ENCODE data around the gene FBXL15.

The FBXL15 gene

DNA sequence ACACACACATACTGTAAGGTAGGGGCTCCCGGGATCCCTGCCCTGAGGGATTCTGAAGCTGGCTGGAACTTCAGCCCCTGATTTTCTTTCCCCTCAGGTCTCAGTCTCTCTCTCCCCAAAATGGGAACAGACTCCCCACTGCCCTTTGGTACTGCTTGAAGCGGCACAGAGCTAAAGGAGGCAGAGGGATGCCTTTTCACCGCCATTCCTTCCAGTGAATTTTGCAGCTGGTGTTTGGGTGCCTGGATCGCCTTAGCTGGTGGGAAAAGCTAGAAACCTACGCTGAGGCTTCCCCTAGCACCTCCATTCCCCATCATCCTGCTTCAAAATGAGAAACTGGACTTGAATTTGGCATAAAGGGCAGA is 14.5 kb downstream of the FBXL15 start:
- Histone ChIP-seq H3K9me3 (ENCODE audit: control insufficient read depth in 1 of 2, low read length in 2 of 2) (no peaks in the 10 kb centered on the region), H3K4me3 (ENCODE audit: low read depth in 1 of 2, low read length in 2 of 2) (no peak overlapping the region), H3K4me1 (ENCODE audit: control insufficient read depth in 1 of 2, insufficient read depth in 2 of 2, low read length in 2 of 2) (peaks cover 11 to 13% of the 10 kb centered on the region in 2 donors), H3K27me3 (ENCODE audit: low read depth, low read length) (no peaks in the 10 kb centered on the region), H3K27ac (ENCODE audit: low read length) (peak overlapping the region; percentile 75), H3K36me3 (ENCODE audit: control insufficient read depth in 1 of 2, insufficient read depth in 2 of 2, low read length in 2 of 2) (no peaks in the 10 kb centered on the region)

DNA sequence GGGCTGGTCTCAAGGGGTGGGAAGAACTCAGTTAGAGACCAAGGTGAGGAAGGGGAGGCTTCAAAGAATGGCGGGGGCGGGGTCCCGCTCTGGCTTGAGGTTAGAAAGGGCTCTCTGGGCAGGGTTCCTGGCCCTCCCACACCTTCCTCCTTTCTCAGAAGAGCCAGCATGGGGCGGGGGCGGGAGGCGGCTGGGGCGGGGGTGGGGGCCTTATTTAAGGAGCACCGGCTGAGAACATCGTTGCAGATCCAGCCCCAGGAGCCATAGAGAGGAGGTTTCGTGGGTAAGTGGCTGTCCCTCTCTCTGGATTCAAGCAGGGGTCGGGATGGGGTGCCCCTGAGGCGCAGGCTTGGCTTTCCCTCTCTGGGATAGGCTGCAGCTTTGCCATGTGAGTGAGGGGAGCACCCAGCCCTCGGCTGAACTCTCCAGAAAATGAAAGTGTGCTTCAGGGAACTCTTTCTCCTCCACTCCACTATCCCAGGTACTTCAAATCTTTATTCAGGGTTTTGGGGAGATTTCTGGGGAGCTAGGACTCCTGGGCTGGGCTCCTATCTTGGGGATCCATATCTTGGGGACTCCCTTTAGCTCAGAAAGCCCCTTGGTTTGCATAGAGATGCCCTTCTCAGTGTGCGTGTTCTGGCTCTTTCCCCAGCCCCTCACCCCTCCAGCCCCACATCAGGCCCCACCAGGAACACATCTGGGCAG is 15.0 kb downstream of the FBXL15 start:
- no peaks in the 10 kb centered on the region for H3K36me3 ChIP-seq (ENCODE audit: control insufficient read depth in 1 of 2, insufficient read depth in 2 of 2, low read length in 2 of 2)
- H3K27me3 ChIP-seq (ENCODE audit: low read depth, low read length): no peaks in the 10 kb centered on the region
- H3K4me3 ChIP-seq (ENCODE audit: low read depth in 1 of 2, low read length in 2 of 2): peak overlapping the region; percentile 37 to 45
- no peaks in the 10 kb centered on the region for H3K9me3 ChIP-seq (ENCODE audit: control insufficient read depth in 1 of 2, low read length in 2 of 2)
- peak overlapping the region; percentile 75 for H3K27ac ChIP-seq (ENCODE audit: low read length)
- H3K4me1 ChIP-seq (ENCODE audit: control insufficient read depth in 1 of 2, insufficient read depth in 2 of 2, low read length in 2 of 2): peaks cover 11 to 13% of the 10 kb centered on the region in 2 donors

DNA sequence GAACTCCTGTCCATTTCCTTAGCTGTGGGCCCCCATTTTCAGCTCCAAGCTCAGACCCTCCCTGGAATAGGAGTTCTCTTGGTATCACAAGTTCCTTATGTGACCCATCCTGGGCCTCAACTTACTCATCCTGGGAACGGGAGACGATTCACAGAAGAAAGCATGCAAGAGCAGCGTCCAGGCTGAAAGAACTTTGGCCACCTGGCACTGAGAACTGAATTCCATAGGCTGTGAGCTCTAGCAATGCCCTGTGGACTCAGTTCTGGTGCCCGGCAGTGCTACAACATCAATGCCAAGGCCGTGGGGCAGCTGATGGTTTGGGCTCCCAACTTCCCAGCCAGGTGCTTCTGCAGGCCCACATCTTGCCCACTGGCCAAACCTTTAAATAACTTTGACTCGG is 15.7 kb downstream of the FBXL15 start:
- H3K36me3 ChIP-seq (ENCODE audit: control insufficient read depth in 1 of 2, insufficient read depth in 2 of 2, low read length in 2 of 2): no peaks in the 10 kb centered on the region
- H3K27ac ChIP-seq (ENCODE audit: low read length): no peak overlapping the region
- H3K4me1 ChIP-seq (ENCODE audit: control insufficient read depth in 1 of 2, insufficient read depth in 2 of 2, low read length in 2 of 2): peaks cover 10% of the 10 kb centered on the region in 2 donors
- peak overlapping the region; percentile 37 to 45 for H3K4me3 ChIP-seq (ENCODE audit: low read depth in 1 of 2, low read length in 2 of 2)
- H3K9me3 ChIP-seq (ENCODE audit: control insufficient read depth in 1 of 2, low read length in 2 of 2): no peaks in the 10 kb centered on the region
- no peaks in the 10 kb centered on the region for H3K27me3 ChIP-seq (ENCODE audit: low read depth, low read length)

DNA sequence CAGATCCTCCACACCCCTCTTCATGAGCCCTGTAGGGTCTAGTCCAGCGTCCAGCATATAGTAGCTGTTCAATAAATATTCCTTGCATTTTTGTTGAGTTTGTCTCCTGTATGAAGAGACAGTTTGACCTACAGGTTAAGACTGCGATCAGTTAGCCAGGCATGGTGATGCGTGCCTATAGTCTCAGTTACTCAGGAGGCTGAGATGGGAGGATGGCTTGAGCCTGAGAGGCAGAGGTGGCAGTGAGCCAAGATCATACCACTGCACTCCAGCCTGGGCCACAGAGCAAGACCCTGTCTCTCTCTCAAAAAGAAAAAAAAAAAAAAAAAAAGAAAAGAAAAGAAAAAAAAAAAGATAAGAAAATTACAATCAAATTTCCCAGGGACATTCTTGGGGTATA is 16.9 kb downstream of the FBXL15 start:
- H3K4me3 ChIP-seq (ENCODE audit: low read depth in 1 of 2, low read length in 2 of 2): no peak overlapping the region
- H3K27me3 ChIP-seq (ENCODE audit: low read depth, low read length): no peaks in the 10 kb centered on the region
- H3K4me1 ChIP-seq (ENCODE audit: control insufficient read depth in 1 of 2, insufficient read depth in 2 of 2, low read length in 2 of 2): peaks cover 0 to 5% of the 10 kb centered on the region in 2 donors

DNA sequence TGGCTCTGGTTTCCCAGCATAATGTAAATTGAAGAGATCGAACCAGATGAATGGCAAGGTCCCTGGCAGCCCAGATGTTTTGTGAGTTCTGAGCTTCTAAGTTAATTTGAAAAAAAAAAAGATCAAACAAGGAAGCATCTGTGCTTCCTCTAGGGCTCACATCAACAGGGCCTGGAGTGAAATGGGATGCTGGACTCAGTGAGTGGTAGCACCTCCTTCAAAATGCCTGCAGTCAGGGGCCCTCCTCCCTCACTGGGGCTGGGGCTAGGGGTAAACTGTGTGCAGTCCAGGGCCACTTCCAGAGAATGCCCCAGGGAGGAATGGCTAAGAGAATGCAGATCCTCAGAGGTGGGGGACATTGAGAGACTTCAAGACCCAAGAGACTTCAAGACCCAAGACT is 17.7 kb downstream of the FBXL15 start:
- Histone ChIP-seq H3K27me3 (ENCODE audit: low read depth, low read length) (no peaks in the 10 kb centered on the region), H3K9me3 (ENCODE audit: control insufficient read depth in 1 of 2, low read length in 2 of 2) (no peaks in the 10 kb centered on the region), H3K4me1 (ENCODE audit: control insufficient read depth in 1 of 2, insufficient read depth in 2 of 2, low read length in 2 of 2) (peaks cover 0 to 5% of the 10 kb centered on the region in 2 donors), H3K36me3 (ENCODE audit: control insufficient read depth in 1 of 2, insufficient read depth in 2 of 2, low read length in 2 of 2) (no peaks in the 10 kb centered on the region), H3K4me3 (ENCODE audit: low read depth in 1 of 2, low read length in 2 of 2) (no peak overlapping the region), H3K27ac (ENCODE audit: low read length) (no peak overlapping the region)

More for the DNA sequence above, 16.9 kb downstream of the FBXL15 start:
- Histone ChIP-seq H3K36me3 (ENCODE audit: control insufficient read depth in 1 of 2, insufficient read depth in 2 of 2, low read length in 2 of 2) (no peaks in the 10 kb centered on the region), H3K9me3 (ENCODE audit: control insufficient read depth in 1 of 2, low read length in 2 of 2) (no peaks in the 10 kb centered on the region), H3K27ac (ENCODE audit: low read length) (no peak overlapping the region)

DNA sequence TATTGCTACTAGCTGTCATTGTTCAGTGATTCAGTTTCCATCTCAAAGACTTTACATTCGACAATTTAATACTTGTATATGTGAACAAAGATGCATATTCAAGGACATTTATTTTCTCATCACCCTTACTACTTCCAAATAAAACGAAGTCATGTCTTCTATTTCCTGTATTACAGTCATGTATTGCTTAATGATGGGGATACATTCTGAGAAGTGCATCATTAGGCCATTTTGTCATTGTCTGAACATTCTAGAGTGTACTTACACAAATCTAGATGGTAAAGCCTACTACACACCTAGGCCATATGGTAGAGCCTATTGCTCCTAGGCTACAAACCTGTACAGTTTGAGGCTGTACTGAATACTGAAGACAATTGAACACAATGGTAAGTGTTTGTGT is 24.2 kb downstream of the FBXL15 start:
- no peaks in the 10 kb centered on the region for H3K9me3 ChIP-seq (ENCODE audit: control insufficient read depth in 1 of 2, low read length in 2 of 2)
- no peak overlapping the region for H3K4me3 ChIP-seq (ENCODE audit: low read depth in 1 of 2, low read length in 2 of 2)
- no peaks in the 10 kb centered on the region for H3K36me3 ChIP-seq (ENCODE audit: control insufficient read depth in 1 of 2, insufficient read depth in 2 of 2, low read length in 2 of 2)
- H3K27me3 ChIP-seq (ENCODE audit: low read depth, low read length): no peaks in the 10 kb centered on the region
- no peaks in the 10 kb centered on the region for H3K4me1 ChIP-seq (ENCODE audit: control insufficient read depth in 1 of 2, insufficient read depth in 2 of 2, low read length in 2 of 2)
- H3K27ac ChIP-seq (ENCODE audit: low read length): no peak overlapping the region

DNA sequence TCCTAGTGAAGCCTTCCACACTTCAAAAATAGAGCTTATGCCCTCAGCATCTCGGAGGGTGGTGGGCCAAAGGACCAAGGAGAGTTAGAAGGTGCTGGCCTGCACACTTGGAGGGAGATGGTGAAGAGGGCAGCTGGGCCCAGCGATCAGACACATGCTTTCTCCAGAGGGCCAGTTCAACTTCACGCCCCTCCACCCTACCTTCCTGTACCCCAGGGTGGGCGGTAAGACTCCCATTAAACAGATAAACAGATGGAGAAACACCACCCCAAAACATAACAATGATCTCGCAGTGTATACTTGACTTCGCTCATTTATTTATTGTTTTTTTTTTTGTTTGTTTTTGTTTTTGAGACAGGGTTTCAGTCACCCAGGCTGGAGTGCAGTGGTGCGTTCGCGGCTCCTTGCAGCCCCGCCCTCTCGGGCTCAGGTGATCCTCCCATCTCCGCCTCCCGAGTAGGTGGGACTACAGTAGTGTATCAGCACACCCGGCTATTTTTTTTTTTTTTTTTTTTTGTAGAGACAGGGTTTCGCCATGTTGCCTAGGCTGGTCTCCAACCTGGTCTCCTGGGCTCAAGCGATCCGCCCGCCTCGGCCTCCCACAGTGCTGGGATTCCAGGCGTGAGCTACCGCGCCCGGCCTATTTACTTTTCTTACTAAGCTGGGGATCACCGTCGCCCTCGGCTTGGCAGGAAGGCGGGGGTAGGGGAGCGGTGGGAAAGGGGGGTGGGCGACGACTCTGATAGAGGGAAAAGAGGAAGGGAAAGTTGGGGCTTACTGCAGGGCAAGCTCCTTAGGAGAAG is 28.9 kb downstream of the FBXL15 start:
- Histone ChIP-seq H3K27ac (ENCODE audit: low read length) (peak overlapping the region; percentile 39), H3K36me3 (ENCODE audit: control insufficient read depth in 1 of 2, insufficient read depth in 2 of 2, low read length in 2 of 2) (no peaks in the 10 kb centered on the region), H3K4me1 (ENCODE audit: control insufficient read depth in 1 of 2, insufficient read depth in 2 of 2, low read length in 2 of 2) (peaks cover 4 to 9% of the 10 kb centered on the region in 2 donors), H3K9me3 (ENCODE audit: control insufficient read depth in 1 of 2, low read length in 2 of 2) (no peaks in the 10 kb centered on the region), H3K27me3 (ENCODE audit: low read depth, low read length) (no peaks in the 10 kb centered on the region), H3K4me3 (ENCODE audit: low read depth in 1 of 2, low read length in 2 of 2) (peak overlapping the region; percentile 82 to 89)

DNA sequence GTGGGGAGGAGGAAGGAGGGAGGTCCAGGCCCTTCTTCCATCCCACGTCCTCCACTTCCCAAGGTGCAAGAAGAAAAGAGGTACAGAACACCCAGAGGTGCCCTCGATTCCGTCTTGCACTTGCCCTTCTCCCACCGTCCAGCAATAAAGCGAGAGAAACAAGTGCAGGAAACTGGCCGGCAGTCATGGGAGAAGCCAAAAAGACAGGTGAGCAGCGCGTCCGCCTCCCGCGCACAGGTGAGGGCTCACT is 29.4 kb downstream of the FBXL15 start:
- H3K4me1 ChIP-seq (ENCODE audit: control insufficient read depth in 1 of 2, insufficient read depth in 2 of 2, low read length in 2 of 2): peaks cover 4 to 9% of the 10 kb centered on the region in 2 donors

DNA sequence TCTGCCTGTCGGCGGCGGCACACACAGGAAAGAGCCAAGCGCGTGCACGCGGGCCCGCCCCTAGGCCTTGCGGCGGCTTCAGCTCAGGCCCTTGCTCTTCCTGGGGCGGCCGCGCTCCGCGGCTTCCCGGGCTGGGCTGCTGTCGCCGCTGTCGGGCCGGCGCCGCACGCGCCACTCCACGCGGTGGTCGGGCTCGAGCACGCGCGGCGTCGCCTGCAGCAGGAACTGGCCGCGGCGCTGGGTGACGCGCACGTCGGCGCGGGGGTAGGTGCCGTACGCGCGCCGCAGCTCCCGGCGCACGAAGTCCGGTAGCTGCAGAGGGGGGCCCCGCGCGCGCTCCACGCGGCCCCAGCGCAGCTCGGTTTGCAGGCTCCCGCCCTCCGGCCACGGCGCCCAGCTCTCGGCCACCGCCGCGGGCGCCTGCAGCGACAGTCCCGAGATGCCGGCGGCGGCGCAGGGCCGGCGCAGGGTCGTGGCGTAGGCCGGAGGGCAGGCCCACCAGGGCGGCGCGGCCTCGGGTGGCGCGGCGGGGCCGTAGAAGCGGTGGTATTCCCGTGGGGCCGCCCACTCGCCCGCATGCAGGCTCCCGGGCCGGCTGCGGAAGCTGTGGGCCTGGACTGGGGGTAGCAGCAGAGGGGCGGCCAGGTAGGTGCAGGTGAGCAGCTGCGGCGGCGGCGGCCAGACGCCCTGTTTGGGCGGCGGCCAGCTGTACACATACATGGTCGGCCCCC is 29.9 kb downstream of the FBXL15 start:
- no peaks in the 10 kb centered on the region for H3K36me3 ChIP-seq (ENCODE audit: control insufficient read depth in 1 of 2, insufficient read depth in 2 of 2, low read length in 2 of 2)
- no peaks in the 10 kb centered on the region for H3K27me3 ChIP-seq (ENCODE audit: low read depth, low read length)
- H3K27ac ChIP-seq (ENCODE audit: low read length): peak overlapping the region; percentile 60
- H3K9me3 ChIP-seq (ENCODE audit: control insufficient read depth in 1 of 2, low read length in 2 of 2): no peaks in the 10 kb centered on the region
- peaks cover 4 to 9% of the 10 kb centered on the region in 2 donors for H3K4me1 ChIP-seq (ENCODE audit: control insufficient read depth in 1 of 2, insufficient read depth in 2 of 2, low read length in 2 of 2)
- H3K4me3 ChIP-seq (ENCODE audit: low read depth in 1 of 2, low read length in 2 of 2): peak overlapping the region; percentile 82 to 89

More for the DNA sequence above, 29.4 kb downstream of the FBXL15 start:
- Histone ChIP-seq H3K36me3 (ENCODE audit: control insufficient read depth in 1 of 2, insufficient read depth in 2 of 2, low read length in 2 of 2) (no peaks in the 10 kb centered on the region), H3K27me3 (ENCODE audit: low read depth, low read length) (no peaks in the 10 kb centered on the region), H3K9me3 (ENCODE audit: control insufficient read depth in 1 of 2, low read length in 2 of 2) (no peaks in the 10 kb centered on the region), H3K4me3 (ENCODE audit: low read depth in 1 of 2, low read length in 2 of 2) (peak overlapping the region; percentile 82 to 89), H3K27ac (ENCODE audit: low read length) (peak overlapping the region; percentile 39)

DNA sequence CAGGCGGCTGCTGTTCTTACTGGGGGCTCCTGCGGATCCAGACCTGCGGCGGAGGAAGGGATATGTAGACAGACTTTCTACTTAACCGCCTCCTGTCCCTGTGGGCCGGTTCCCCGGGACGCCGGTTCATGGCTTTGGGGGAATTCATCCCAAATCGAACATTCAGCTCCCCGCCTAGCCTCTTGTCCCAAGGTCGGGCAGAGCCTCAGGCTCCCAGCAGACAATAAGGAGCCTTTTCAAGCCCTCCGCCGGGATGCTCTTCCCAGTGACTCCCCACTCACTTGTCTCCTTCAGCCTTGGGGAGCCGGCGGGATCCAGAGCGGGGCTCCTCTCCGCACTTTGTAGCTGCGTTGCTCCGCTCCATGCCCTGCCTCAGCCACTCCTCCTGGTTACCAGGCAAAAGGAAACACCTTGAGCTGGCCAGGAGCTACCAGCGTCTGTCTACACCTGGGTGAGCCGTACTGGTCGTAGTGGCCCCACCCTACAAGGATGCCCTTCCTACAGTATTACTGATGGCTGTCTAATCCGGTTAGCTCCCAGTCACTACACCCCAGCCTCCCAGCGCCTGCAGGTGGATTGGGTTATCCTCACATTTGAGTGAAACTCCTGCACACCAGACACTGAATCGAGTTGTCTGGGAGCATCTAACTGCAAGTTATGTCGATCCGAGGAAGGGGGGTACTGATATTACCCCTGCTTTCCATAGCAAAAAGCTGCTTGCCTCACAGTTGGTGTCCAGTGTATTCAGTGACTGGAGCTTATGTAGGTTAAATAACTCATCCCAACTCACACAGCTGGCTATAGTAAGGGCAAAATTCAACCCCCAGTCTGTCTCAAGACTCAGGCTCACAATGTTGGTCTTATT is 30.7 kb downstream of the FBXL15 start, which contains the start of gene C10orf95:
Gene C10orf95 (minus strand): TSS at position 439 of the 865 bp plus-strand sequence. CDS start 450 bp downstream, outside the sequence.
- Histone ChIP-seq H3K27me3 (ENCODE audit: low read depth, low read length) (no peaks in the 10 kb centered on the region), H3K27ac (ENCODE audit: low read length) (peak within 1 kb of the TSS; percentile 60), H3K36me3 (ENCODE audit: control insufficient read depth in 1 of 2, insufficient read depth in 2 of 2, low read length in 2 of 2) (no peaks in the 10 kb centered on the region), H3K4me1 (ENCODE audit: control insufficient read depth in 1 of 2, insufficient read depth in 2 of 2, low read length in 2 of 2) (peaks cover 4 to 9% of the 10 kb centered on the region in 2 donors), H3K9me3 (ENCODE audit: control insufficient read depth in 1 of 2, low read length in 2 of 2) (no peaks in the 10 kb centered on the region), H3K4me3 (ENCODE audit: low read depth in 1 of 2, low read length in 2 of 2) (peak within 1 kb of the TSS; percentile 82 to 89)

Measured in muscle layer of duodenum (tissue), 2 donors.